ENCODE results near the gene KCNQ1OT1.

DNA sequence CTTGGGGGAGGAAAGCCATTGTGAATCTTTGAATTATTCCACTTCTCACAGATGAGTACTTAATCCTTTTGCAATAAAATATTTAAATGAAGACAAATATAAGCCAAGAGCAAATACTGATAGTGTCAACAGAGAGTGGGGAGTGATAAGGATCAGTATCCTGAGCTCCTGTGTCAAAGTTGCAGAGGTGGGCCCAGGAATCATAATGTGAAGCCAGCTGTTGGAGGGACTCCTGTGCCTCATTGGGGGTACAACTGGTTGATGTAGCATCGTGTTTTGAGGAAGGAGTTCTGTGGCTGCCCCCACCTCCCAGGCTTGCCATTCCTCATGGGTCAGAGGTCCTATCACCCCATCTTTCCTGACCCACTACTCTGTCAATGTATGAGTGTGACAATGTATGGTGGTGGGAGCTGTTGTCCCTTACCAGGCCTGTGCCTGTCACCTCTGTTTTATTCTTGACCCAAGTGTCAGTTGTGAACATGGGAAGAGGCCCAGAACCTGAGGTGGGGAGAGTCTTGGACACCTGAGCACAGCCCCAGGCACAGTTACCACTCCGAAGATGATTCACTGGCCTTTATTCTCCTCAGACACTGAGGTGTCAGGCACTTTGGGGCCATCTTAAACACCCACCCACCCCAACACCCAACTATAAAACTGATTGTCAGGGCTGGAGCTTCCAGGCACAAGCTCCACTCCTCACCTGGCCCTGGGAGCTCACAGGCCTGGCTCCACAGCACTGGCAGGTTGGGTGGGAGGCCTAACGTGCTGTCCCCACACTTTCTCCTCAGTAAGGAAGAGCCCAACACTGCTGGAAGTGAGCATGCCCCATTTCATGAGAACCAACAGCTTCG lies 38.4 kb downstream of the KCNQ1OT1 start:
- no peak for TF ChIP-seq EZH2 (IDR thresholded peaks at IDR 0.05; ENCODE audit: borderline replicate concordance)
- TF ChIP-seq, protein P1, sequence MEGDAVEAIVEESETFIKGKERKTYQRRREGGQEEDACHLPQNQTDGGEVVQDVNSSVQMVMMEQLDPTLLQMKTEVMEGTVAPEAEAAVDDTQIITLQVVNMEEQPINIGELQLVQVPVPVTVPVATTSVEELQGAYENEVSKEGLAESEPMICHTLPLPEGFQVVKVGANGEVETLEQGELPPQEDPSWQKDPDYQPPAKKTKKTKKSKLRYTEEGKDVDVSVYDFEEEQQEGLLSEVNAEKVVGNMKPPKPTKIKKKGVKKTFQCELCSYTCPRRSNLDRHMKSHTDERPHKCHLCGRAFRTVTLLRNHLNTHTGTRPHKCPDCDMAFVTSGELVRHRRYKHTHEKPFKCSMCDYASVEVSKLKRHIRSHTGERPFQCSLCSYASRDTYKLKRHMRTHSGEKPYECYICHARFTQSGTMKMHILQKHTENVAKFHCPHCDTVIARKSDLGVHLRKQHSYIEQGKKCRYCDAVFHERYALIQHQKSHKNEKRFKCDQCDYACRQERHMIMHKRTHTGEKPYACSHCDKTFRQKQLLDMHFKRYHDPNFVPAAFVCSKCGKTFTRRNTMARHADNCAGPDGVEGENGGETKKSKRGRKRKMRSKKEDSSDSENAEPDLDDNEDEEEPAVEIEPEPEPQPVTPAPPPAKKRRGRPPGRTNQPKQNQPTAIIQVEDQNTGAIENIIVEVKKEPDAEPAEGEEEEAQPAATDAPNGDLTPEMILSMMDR (IDR thresholded peaks at IDR 0.05; ENCODE audit: poor library complexity) = no peak

All from hepatocyte (in vitro differentiated cells).